HEK293 (cell line): ENCODE data around the gene DCP1B.

ENCODE experiments used
- CTCF ChIP-seq: fragments of 450-650 bp; formaldehyde crosslinking; IDR thresholded peaks from 2 replicates; pipeline ENCODE4 v1.5.1; 2016; ENCODE audit warnings: missing biosample characterization, missing genetic modification characterization
- ZFP41 ChIP-seq: fragments of 450-650 bp; formaldehyde crosslinking; IDR thresholded peaks from 2 replicates; pipeline ENCODE4 v1.5.1; 2016; ENCODE audit warnings: missing biosample characterization, missing genetic modification characterization, borderline replicate concordance
- ZNF121 ChIP-seq: fragments of 450-650 bp; formaldehyde crosslinking; IDR thresholded peaks from 2 replicates; pipeline ENCODE4 v1.5.1; 2016; ENCODE audit warnings: missing biosample characterization, missing genetic modification characterization
- ZNF274 ChIP-seq, 2 experiments: fragments of 200-500 bp in 1 of 2; fragments of 450-650 bp in 1 of 2; sonication (Bioruptor generic) in 1 of 2; formaldehyde crosslinking in 1 of 2; IDR thresholded peaks; 2 replicates each; pipeline versions ENCODE4 v1.5.1 to v1.6.1; 2014 to 2016; ENCODE audit warnings: borderline replicate concordance in 1 of 2, inconsistent platforms in 1 of 2, low read length in 1 of 2, missing biosample characterization in 1 of 2, missing genetic modification characterization in 1 of 2
- ZSCAN30 ChIP-seq: fragments of 450-650 bp; IDR thresholded peaks from 2 replicates; pipeline ENCODE4 v1.5.1; 2018; ENCODE audit warnings: missing biosample characterization, mild to moderate bottlenecking, missing genetic modification characterization, moderate library complexity

GRCh38 chr12:2043054-2043453, 38.8 kb upstream of the DCP1B start:
- no peak for TF ChIP-seq CTCF (tag by site-specific recombination)
- TF ChIP-seq ZNF121 (tag by site-specific recombination), result no peak
- no peak for TF ChIP-seq ZNF274 (IDR thresholded peaks at IDR 0.05; ENCODE audit: low read length)
- no peak for TF ChIP-seq ZNF274 (tag by site-specific recombination; IDR thresholded peaks at IDR 0.05; ENCODE audit: borderline replicate concordance)
- TF ChIP-seq ZSCAN30 (tag by site-specific recombination), result no peak
- TF ChIP-seq ZFP41 (tag by site-specific recombination), result no peak
